GM18519 (cell line): ENCODE results near the gene MCM7.
A peak's percentile ranks its signal among the peaks of the same experiment; 100 is the strongest.

Experiments
- ATAC-seq: cut with Tn5 transposase; IDR thresholded peaks from one replicate; pipeline ENCODE4 v1.9.1; 2021; ENCODE audit warnings: mild to moderate bottlenecking, moderate library complexity; ENCODE audit not compliant: unreplicated experiment, low FRiP score

The MCM7 gene

DNA sequence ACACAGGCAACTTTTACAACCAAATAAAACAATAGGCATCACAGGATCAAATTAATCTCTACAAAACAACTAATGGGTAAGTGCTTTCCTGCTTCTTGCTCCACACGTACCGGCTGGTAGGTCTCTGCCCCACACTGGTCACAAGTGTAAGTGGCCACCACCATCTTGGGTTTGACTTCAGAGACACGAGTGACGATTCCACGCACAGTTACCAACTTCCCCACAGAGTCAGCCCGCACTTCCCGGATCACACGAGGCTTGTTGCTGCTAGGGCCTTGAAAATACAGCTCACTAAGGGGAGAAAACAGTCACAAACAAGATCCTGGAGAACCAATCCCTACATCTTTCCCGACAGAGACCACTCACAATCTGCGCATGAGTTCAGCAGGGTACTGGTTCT is 2.3 kb downstream of the MCM7 start:
- ATAC-seq = no peak

DNA sequence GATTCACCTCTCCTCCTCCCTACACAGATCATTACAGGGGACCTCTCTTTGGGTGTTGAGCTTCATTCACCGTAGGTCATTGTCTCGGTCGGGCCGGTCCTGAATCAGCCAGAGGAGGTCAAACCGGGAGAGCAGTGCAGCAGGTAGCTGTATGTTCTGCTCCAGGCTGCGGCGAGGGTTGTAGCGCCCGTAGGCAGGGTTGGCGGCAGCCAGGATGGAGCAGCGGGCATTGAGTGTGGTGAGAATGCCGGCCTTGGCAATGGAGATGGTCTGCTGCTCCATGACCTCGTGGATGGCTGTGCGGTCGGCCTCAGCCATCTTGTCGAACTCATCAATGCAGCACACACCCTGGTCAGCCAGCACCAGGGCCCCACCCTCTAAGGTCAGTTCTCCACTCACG is 5.5 kb downstream of the MCM7 start:
- no peak for ATAC-seq

DNA sequence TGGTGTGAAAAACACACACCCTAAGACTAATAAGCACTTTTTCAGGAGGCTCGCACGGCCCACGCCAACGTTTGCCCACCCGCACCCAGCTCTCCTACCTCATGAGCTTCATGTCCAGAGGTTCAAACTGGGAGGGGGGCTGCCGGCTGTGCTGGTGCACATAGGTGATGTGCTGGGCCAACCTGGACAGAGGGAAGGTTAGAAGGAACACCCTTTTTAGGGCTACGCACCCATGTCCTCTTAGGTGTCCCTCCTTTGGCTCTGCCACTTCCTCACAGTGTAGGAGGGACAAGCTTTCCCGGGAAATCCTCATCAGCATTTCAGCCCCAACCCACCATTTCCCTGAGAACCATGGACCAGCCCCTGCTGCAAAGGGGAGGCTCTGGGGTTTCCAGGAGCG is 5.9 kb downstream of the MCM7 start:
- ATAC-seq = no peak

DNA sequence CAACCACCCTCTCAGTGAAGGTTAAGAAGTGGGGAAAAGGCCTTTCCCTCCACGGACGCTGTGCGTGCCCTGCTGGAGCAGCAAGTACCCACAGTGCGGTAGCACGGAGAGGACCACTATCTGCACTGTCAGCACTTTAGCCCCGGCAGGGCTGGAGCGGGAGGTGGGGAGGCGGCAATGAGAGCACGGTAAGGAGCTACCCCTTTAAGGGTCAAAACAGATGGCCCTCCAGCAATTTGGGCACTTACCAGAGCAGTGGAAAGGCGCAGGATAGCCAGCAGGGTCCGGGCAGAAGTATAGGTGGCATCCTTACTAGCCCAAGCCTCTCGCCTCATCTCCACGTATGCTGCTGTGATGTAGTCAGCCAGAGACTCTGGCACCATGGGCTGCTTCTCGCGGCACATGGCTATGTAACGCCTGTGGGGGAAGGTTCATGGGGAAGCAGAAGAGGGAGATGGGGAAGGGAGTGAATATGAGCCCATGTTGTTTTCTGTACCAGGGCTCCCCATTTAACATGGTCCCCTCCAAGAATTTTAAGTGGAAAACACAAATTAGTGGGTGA is 7.2 kb downstream of the MCM7 start:
- no peak for ATAC-seq

DNA sequence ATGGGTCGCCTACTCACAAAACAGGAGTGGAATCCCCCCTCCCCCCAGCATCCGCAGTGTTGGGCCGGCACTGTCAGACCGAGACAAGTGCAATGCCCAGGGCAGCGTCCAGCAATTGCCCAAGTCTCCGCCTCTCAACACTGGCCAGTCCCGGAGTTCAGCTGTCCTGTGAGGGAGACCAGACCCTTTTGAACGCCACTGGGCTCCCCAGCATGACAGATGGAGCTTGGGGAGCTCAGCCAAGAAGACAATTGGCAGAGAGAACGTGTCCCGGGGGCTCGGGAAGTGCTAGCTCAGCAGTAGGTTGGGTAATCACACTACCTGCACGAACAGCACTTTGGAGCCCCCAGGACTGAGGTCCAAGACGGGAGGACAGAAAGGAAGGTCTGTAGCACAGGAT is 7.7 kb downstream of the MCM7 start:
- no peak for ATAC-seq

DNA sequence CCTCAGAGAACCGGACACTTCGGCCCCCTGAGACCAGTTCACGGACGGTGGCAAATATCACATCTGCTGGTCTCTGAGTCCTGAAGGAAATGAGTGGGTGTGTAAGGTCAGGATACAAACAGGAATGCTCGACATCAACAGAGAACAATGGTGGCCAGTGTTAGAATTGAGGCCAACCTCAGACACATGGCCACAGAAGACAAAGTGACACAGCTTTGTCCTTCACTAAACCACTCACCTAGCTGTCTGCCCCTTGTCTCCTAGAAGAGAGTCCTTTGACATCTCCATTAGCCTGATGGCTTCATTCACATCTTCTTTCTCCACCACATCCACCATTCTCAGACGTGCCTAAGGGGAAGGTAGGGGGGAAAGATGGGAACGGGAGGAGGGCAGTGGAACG is 8.1 kb downstream of the MCM7 start:
- no peak for ATAC-seq

DNA sequence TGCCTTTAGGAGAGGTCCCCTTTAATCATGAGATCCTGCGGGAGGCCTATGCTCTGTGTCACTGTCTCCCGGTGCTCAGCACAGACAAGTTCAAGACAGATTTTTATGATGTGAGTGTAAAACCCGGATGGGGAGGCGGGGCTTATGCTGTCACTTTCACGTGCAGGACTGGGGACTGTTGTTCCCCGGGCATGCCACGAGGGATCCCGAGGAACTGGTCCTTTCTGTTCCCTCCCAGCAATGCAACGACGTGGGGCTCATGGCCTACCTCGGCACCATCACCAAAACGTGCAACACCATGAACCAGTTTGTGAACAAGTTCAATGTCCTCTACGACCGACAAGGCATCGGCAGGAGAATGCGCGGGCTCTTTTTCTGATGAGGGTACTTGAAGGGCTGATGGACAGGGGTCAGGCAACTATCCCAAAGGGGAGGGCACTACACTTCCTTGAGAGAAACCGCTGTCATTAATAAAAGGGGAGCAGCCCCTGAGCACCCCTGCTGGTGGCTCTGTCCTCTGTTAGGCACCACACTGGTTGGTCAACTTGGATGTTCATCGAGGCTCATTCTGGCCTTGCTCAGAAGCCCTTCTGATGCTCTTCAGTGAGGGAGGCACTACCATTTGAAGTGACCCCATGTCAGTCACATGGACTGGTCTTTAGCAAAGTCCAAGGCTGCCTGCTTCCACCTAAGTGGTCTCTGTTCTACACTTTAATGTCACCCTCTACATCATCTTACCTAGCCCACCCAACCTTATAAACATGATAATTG is 9.6 kb downstream of the MCM7 start:
- ATAC-seq = no peak

DNA sequence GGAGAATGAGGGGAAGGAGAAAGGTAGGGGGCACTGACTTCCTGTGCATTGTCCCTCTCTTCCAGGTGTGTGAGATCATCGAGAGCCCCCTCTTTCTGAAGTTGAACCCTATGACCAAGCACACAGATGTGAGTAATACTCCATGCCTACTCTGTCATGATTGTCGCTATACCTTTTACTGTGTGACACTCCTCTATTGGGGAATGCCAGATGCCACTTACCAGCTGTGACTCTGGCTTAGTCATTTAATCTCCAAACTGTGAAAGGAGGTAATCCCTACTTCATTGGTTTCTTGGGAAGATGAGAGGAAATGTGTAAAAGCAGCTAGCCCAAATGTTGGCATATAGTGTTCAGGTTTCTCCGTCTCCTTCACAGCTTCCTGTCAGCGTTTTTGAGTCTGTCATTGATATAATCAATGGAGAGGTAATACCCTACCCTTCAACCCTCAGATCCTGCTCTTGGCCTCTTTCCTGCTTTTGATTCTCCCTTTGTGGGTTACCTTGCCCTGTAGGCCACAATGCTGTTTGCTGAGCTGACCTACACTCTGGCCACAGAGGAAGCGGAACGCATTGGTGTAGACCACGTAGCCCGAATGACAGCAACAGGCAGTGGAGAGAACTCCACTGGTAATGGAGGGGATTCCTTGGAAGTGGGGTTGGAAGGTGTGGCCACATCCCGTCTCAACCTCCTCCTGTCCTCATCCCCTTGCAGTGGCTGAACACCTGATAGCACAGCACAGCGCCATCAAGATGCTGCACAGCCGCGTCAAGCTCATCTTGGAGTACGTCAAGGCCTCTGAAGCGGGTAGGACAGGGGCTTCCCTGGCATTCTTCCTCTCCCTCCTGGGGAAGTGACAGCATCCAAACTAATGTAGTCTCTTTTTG is 10.4 kb downstream of the MCM7 start:
- no peak for ATAC-seq

DNA sequence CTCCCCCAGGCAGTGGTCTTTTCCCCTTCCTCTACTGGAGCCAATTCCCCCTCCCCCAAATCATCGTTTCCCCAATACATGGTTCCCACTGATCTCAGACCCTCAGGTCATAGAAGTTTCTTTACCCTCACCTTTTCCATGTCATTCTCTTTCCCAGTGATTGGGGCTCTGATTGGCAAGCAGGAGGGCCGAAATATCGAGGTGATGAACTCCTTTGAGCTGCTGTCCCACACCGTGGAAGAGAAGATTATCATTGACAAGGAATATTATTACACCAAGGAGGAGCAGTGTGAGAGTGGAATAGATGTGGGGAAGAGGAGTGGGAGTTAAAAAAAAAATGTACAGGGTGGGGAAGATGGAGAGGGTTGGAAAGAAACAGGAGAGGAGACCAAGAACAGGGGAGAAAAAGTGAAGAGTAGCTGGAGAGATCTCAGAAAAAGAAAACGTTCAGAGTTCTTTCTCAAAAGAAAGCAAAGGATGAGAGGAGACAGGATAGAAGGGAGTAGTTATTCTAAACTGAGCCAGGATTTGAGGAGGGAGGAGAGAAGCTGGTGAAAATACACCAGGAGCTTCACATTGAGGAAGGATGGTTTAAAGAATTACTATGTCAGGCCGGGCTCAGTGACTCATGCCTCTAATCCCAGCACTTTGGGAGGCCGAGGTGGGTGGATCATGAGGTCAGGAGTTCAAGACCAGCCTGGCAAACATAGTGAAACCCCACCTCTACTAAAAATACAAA is 11.6 kb downstream of the MCM7 start:
- no peak for ATAC-seq

DNA sequence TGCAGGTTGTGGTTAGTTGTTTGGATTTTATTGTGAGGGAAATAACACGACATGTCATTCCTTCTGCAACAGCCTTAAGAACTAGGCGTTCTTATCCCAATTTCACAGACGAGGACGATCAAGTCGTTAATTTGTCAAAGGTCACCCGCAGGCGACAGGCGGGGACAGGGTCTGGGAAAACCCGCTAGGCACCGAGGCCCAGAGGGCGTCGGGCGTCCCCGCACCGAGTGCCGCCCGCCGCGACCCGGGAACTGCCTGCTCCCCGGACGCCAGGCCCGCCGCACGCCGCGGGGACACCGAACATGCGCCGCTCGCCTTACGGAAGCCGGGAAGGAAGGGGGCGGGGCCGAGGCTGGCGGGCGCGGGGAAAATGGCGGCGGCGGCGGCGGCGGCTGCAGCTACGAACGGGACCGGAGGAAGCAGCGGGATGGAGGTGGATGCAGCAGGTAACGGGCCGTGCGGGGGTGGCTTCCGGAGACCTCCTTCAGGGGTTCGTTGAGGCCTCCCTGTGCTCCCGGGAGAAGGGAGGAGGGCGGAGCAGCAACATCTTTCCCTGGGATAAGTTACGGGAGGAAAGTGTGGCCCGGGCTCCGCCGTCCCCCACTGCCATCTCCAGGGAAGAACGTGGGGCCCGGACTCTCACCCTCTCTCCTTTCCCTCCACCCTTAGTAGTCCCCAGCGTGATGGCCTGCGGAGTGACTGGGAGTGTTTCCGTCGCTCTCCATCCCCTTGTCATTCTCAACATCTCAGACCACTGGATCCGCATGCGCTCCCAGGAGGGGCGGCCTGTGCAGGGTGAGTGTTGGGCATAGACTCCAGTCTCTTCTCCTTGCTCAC is 12.4 kb downstream of the MCM7 start, which contains the start of gene COPS6:
COPS6 (plus strand) TSS at position 349 of the 837 bp plus-strand sequence; CDS start at position 371, 22 bp downstream.
- no peak for ATAC-seq

DNA sequence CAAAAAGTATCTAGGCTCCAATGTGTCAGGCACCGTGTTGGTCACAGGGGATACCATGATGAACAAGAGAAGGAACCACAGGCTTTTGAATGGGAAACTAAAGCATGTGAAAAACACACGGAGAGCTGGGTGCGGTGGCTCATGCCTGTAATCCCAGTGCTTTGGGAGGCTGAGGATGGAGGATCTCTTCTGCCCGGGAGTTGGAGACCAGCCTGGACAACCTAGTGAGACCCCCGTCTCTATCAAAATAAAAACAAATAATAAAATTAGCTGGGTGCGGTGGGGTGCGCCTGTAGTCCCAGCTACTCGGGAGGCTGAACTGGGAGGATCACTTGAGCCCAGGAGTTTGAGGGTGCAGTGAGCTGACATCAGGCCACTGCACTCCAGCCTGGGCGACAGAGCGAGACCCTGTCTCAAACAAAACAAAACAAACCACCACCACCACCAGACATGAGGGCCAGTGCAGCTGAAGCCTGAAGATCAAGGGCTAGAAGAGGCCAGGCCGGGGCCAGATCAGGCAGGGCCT is 13.0 kb downstream of the MCM7 start:
- ATAC-seq = no peak

DNA sequence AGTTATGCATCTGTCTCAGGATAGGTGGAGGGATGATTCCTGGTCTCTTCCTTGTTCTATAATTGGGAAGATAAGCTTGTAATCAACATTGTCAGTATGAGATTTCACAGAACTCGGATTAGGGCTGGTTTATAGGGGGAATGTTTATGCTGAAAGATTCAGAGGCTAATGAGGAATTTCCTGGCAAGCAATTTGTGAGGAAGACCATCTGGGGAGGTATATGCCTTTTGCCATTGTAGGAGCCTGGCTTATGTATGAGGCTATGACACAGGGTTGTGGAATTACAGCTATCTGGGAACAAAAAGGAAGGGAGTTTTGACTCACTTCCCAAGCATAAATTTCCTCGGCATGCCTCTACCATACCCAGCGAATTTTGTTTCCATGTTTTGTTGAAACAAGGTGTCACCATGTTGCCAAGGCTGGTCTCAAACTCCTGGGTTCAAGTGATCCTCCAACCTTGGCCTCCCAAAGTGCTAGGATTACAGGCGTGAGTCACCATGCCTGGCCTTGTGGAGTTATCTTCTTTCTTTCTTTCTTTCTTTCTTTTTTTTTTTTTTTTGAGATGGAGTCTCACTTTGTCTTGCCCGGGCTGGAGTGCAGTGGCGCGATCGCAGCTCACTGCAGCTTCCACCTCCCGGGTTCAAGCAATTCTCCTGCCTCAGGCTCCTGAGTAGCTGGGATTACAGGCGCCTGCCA is 14.0 kb downstream of the MCM7 start:
- ATAC-seq = no peak

DNA sequence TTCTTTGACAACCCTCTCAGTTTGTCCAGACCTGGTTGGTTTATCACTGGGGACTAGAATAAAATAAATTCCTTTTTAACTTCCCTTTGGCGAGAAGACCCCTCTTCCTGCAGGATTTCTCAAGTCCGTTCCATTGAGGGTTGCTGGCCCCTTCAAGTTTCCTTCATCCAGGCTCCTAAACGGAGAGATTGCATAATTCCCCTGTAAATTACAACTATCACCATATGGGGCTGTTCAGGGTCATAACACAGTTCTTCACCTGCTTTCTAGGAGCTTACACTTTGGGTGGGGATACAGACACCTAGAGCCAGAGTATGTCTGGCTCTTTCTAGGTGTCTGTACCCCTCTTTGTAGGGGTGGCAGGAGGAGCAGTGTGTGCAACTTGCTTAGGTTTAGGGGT is 15.7 kb downstream of the MCM7 start:
- ATAC-seq = no peak

DNA sequence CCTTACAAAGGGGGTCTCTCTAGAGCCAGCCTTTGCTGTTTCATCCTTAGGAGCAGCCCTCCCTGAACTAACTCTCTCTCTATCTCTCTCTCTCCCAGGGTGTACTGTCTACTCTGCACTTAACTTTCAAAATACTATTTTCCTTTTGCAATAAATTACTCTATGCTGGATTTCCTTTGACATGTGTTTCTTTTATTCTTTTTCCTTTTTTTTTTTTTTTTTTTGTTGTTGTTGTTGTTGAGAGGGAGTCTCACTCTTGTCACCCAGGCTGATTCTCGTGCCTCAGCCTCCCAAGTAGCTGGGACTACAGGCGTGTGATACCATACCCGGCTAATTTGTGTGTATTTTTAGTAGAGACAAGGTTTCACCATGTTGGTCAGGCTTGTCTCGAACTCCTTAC is 18.2 kb downstream of the MCM7 start:
- ATAC-seq = no peak

DNA sequence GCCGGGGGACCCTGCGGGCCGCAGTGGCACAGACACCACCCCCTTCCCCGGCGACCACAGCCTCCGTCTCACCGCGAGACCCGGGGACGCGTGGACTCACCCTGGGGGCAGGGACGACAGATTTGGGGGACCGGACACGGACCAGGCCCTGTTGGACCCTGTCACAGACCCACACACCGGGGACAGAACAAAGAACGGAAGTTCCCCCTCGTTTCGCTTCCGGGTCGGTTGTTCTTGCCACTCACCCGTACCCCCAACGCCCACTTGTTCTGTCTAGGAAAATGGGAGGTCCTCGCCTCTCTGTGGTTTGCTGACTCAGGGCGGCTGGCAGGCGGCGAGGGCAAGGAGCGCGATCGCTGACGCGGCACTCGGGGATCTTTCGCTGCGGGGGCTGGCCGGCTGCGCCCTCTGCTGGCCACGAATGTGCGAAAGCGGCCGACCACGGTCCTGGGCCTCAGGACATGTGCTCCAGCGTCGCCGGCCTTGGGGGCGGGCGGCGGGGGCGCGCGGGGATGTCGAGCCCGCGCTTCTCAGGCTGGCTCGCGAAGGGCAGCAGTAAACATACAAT is 19.6 kb downstream of the MCM7 start, which contains the start of gene ZNF3:
ZNF3 (minus strand) TSS at position 189 of the 568 bp plus-strand sequence. CDS start 4,366 bp downstream, outside the sequence.
- peak; percentile 45 for ATAC-seq

DNA sequence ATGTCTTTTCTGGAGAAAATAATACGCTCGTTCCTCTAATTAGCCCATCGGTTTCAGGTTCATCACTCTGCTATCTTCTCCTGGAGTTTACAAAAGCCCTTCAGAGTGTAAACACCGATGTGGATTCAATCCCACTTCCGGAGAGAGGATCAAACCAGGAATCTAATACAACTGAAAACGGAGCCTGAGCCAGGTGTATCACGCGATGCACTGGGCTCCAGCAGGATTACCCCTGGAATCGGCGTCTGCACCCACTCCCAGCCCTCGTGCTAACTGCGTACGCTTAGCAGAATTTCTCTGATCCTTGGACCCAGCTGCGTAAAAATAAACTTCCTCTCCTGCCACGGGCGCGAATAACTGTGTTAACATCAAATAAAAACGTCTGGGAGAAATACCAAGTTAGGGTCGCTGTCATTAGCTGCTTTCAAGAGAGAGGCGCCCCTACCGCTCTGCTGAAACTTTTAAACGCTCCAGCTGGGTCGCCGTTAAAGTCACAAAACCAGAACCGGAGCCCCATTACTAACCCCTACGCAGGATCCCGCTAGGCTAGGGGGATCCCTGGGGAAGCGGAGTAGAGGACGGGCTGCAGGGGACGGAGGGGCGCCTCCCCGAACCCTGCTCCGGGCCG is 20.2 kb downstream of the MCM7 start:
- no peak for ATAC-seq

DNA sequence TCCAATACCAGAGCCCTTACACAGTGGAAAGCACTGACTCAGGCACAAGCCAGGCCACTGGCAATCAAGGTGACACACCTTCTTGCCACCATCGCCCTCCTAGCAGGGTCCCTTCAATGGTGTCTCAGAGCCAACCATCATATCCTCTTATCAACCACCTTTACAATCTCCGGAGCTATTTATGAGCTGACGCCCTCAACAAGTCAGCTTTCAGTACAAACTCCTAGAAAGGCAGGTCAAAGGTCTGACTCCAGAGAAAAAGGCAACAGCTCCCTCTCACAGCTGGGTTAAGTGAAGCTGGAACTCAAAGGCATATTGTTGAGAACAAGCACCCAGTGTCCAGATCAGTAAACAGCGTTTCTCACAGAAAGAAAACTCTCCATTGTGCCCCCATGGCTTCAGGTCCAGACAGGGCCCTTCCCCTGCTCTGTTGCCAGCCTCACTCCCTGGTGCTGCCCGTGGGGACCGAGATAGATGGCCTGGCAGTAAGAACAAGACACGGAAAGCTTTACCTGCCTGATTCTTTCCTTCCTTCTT is 22.1 kb downstream of the MCM7 start:
- ATAC-seq = no peak

DNA sequence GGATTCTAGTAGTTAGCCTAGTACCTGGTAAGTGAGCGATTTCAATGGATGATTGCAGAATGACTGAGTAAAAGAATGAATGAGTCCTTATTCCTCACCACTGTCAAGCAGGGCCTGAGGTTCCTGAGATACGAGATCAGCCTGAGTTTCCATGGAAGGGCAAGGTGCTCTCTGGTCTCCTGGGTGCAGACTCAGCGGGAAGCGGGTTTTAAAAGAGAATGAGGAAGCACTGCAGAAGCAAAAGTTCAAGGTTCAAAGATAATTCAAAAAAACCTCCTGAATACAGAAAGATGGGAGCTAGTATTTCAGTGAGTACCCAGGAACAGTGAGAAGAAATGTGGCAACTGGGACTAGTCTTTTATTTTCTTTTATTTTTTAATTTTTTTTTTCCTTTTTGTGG is 24.0 kb downstream of the MCM7 start:
- no peak for ATAC-seq
